AG09319 (cell line): ENCODE data around the gene RANBP17.

ENCODE experiments used
- DNase-seq: peaks from one replicate; pipeline ENCODE4 v3.0.0-alpha.2; 2010; ENCODE audit warnings: low read depth; ENCODE audit errors: extremely low read depth
- CTCF ChIP-seq: IDR thresholded peaks from 2 replicates; pipeline ENCODE4 v1.5.1; 2011; ENCODE audit warnings: low read depth, mild to moderate bottlenecking, inconsistent platforms, low read length, moderate library complexity

The RANBP17 gene

GRCh38 chr5:170986598-170986997 is 124.8 kb downstream of the RANBP17 start:
- DNase-seq, result no peak
- TF ChIP-seq CTCF, result no peak; the same call in 1 of the 2 replicates

DNA sequence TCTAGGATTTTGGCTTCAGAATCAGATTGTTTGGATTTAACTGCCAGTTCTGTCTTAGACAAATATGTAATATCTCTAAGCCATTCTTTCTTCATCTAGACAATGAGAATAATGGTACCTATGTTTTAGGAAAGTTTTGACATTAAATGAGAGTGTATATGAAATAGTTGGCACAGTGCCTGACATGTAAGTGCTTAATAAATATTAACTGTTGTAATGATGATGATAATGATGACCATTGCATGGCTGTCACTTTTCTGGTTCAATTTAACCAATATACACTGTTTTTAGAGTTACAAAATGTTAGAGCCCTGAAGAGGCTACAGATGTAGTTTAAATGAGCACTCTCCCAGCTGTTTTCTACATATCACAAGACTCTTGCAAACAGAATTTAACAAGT is 131.7 kb downstream of the RANBP17 start:
- no peak for DNase-seq
- no peak for TF ChIP-seq CTCF

DNA sequence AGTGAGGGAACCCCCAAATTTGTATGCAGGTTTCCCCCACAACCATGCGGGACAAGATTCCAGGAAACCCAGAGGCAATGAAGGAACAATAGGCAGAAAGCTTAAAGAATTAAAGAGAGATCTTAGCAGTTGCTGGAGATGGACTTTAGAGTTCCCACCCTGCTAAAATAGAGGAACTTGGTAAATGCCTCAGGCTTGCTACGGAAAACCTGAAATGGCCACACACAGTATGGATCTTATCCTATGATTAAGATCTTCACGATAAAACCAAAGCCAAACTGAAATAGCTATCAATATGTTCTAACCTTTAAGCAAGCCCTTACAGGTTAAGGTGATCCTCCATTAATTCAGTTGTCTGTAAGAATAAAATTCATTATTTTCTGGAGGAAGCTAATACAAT is 148.3 kb downstream of the RANBP17 start:
- DNase-seq, result no peak
- TF ChIP-seq CTCF, result no peak

- no peak for TF ChIP-seq CTCF
- no peak for DNase-seq
These were observed 149.0 kb downstream of the RANBP17 start for GRCh38 chr5:171010816-171011215.

GRCh38 chr5:171023508-171023907 is 161.7 kb downstream of the RANBP17 start:
- TF ChIP-seq CTCF, result no peak
- DNase-seq, result no peak

DNA sequence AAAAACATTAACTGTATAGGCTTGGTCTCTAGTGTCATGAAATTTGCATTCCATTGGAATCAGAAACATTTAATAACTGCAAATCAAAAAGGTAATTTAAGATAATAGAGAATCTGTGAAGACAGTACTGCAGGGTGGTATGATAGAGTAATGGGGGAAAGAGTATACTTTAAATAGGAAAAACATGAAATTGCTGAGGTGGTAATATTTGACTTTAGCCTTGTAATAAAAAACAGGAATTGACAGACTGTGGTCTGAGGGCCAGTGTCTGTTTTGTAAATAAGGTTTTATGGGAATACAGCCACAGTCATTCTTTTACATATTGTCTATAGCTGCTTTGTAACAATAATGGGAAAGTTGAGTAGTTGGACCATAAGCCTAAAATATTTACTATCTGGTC is 162.3 kb downstream of the RANBP17 start:
- DNase-seq, result no peak
- no peak for TF ChIP-seq CTCF

GRCh38 chr5:171029401-171029800 is 167.6 kb downstream of the RANBP17 start:
- TF ChIP-seq CTCF, result no peak
- DNase-seq, result no peak
